Kidney capillary endothelial cell (primary cell): ENCODE results near the gene ZNF710.
"Not testable (repeated sequence)": the region's sequence is repeated elsewhere in the genome, so short reads cannot be mapped to it uniquely, and the experiment has no call there.

Source experiments
- DNase-seq: peaks from one replicate; pipeline ENCODE4 v3.0.0-alpha.2; 2018; ENCODE audit warnings: low spot score

Gene ZNF710

GRCh38 chr15:90104551-90104950 is 103.4 kb downstream of the ZNF710 start:
- no peak for DNase-seq

- no peak for DNase-seq
Measured at GRCh38 chr15:90105521-90105920, 104.4 kb downstream of the ZNF710 start.

GRCh38 chr15:90106522-90107117 is 105.5 kb downstream of the ZNF710 start:
- DNase-seq = peak; percentile 46

GRCh38 chr15:90108038-90108437 is 106.9 kb downstream of the ZNF710 start:
- not testable (repeated sequence) for DNase-seq

GRCh38 chr15:90109163-90109751 is 108.1 kb downstream of the ZNF710 start:
- DNase-seq = not testable (repeated sequence)

GRCh38 chr15:90113166-90113565 is 112.0 kb downstream of the ZNF710 start:
- no peak for DNase-seq

GRCh38 chr15:90114451-90114901 is 113.4 kb downstream of the ZNF710 start:
- DNase-seq = no peak

GRCh38 chr15:90115783-90116182 is 114.7 kb downstream of the ZNF710 start:
- no peak for DNase-seq

- DNase-seq = no peak
Measured at GRCh38 chr15:90119367-90119766, 118.2 kb downstream of the ZNF710 start.

GRCh38 chr15:90121086-90121485 is 120.0 kb downstream of the ZNF710 start:
- no peak for DNase-seq

GRCh38 chr15:90124507-90124906 is 123.4 kb downstream of the ZNF710 start:
- DNase-seq = no peak

- DNase-seq = no peak
Measured at GRCh38 chr15:90126022-90126421, 124.9 kb downstream of the ZNF710 start.

GRCh38 chr15:90126596-90127435 is 125.7 kb downstream of the ZNF710 start:
- DNase-seq = no peak

- no peak for DNase-seq
Measured at GRCh38 chr15:90130291-90130690, 129.2 kb downstream of the ZNF710 start.
